ENCODE data around the gene AHR.

DNA sequence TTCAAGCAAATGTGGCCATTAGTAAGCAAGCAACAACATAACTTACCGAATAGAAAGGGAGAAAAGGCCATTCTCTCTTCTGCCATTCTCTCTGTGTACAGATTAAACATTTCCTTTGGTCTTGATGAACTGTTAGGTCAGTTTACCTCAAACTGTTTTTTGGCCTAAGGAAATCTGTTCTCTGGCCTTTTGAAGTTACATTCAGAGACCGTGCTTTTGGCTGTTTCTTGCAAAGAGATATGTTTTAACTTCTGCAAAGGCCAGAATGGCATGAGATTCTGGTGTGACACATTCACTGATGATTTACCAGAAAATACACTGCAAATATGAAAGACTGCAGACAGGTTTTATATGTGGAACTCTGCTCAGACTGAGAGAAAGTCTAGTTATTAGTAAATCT, 22.2 kb downstream of the AHR start:
- TF ChIP-seq, protein P1, sequence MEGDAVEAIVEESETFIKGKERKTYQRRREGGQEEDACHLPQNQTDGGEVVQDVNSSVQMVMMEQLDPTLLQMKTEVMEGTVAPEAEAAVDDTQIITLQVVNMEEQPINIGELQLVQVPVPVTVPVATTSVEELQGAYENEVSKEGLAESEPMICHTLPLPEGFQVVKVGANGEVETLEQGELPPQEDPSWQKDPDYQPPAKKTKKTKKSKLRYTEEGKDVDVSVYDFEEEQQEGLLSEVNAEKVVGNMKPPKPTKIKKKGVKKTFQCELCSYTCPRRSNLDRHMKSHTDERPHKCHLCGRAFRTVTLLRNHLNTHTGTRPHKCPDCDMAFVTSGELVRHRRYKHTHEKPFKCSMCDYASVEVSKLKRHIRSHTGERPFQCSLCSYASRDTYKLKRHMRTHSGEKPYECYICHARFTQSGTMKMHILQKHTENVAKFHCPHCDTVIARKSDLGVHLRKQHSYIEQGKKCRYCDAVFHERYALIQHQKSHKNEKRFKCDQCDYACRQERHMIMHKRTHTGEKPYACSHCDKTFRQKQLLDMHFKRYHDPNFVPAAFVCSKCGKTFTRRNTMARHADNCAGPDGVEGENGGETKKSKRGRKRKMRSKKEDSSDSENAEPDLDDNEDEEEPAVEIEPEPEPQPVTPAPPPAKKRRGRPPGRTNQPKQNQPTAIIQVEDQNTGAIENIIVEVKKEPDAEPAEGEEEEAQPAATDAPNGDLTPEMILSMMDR (optimal IDR thresholded peaks at IDR 0.05 in 1 of 3, IDR thresholded peaks at IDR 0.05 in 1 of 3, conservative IDR thresholded peaks at IDR 0.05 in 1 of 3; ENCODE audit: extremely low read depth in 1 of 3, insufficient read depth in 2 of 3, low read length in 3 of 3) = no peak
- no peak for TF ChIP-seq EZH2 (IDR thresholded peaks at IDR 0.05; ENCODE audit: low read length)
